HG02970 (cell line): ENCODE measurements around the gene HSPA14.
"Not testable (repeated sequence)": the region's sequence is repeated elsewhere in the genome, so short reads cannot be mapped to it uniquely, and the experiment has no call there.

Experiments used
- ATAC-seq: cut with Tn5 transposase; IDR thresholded peaks from one replicate; pipeline ENCODE4 v1.9.1; 2021; ENCODE audit warnings: mild to moderate bottlenecking, moderate library complexity, moderate number of reproducible peaks; ENCODE audit not compliant: unreplicated experiment, low FRiP score

HSPA14 gene, protein sequence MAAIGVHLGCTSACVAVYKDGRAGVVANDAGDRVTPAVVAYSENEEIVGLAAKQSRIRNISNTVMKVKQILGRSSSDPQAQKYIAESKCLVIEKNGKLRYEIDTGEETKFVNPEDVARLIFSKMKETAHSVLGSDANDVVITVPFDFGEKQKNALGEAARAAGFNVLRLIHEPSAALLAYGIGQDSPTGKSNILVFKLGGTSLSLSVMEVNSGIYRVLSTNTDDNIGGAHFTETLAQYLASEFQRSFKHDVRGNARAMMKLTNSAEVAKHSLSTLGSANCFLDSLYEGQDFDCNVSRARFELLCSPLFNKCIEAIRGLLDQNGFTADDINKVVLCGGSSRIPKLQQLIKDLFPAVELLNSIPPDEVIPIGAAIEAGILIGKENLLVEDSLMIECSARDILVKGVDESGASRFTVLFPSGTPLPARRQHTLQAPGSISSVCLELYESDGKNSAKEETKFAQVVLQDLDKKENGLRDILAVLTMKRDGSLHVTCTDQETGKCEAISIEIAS

DNA sequence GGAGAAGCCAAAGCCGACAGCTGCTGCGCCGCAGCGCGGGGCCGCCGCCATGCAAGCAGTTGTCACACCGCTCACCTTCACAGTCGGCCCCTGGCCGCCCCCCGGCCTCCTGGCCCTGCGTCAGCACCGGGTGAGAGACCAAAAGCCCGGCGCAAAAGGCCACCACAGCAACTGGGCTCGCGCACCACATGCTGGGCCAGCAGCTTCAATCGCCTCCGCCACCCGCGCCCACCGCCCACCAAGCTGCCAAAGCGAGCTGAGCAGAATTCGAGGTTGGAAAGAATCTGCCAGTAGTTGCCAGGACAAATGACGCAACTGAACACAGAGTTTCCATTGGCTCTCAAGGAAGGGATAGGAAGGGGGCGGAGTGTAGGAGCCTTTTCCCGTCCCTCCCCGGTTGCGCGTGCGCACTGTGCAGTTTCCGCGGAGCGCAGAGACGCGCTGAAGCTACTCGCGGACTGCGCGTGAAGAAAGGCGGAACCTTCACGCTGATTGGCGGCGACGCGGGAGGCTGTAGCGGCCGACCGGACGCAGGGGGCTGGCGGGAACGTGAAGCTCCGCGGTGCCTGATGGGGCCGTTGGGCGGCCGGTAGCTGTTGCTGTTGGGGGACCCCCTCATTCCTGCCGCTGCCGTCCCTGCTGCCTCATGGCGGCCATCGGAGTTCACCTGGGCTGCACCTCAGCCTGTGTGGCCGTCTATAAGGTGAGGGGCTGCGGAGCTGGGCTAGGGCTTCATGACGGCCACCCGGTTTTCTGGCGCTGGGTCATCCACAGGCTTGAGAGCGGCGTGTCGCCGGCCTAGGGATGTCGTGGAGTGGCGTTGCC, at the start of gene HSPA14, which contains the start of the genes CDNF and MSANTD7:
Gene HSPA14, plus strand, starts transcription at position 550 of the 825 bp plus-strand sequence. Its CDS starts 97 bp downstream, at position 647.
Gene CDNF, minus strand, starts transcription at position 281 of the 825 bp plus-strand sequence. Its CDS starts 91 bp downstream, at position 190.
Gene MSANTD7, plus strand, starts transcription at position 550 of the 825 bp plus-strand sequence. CDS start 3,979 bp downstream, outside the sequence.
- ATAC-seq, result peak; percentile 94

DNA sequence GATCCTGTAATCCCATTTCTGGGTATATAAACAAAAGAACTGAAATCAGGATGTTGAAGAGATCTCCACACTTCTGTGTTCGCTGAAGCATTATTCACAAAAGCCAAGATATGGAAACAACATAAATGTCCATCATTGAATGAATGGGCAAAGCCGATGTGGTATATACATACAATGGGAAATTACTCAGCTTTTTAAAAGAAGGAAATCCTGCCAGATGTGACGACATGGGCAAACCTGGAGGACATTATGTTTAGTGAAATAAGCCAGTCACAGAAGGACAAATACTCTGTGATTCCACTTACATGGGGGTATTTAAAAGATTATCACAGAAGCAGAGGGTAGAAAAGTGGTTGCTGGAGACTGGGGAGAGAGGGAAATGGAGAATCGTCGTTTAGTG, 39.5 kb upstream of the HSPA14 start:
- no peak for ATAC-seq

DNA sequence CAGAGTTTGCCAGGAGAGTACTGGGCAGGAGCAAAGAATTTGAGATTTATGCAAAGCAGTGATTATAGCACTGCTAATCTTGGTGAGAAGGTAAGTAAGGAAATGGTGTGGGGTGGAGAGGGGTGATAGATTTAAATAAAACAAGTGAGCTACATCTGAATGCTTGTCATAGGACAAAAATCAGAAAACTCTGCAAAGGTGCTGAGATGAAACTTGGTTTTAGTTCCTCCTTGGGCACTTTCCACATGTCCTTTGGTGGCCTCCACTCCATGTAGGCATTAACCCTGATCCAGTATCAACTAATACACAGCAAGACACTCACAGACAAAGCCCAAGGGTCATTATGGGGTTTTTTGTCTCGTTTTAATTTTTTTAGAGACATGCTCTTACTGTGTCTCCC, 37.7 kb upstream of the HSPA14 start:
- no peak for ATAC-seq

DNA sequence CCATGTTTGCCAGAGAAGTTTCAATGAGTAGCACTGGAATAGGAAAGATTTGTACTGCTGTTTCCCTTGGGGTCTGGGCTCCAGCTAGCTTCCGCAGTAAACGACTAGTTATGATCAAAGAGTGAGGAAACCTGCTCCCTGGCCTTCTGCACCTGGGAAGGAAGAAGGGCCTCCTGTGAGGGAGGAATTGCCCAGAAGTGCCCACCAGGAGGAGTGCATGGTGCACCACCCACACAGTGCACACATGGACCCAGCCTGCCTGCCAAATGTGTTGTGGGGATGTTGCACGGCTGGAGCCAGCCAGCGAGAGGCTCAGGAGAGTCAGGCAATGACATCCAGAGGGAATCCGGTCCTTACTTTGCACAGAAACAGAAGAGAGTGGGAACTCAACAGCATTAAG, 36.4 kb upstream of the HSPA14 start:
- ATAC-seq, result no peak

DNA sequence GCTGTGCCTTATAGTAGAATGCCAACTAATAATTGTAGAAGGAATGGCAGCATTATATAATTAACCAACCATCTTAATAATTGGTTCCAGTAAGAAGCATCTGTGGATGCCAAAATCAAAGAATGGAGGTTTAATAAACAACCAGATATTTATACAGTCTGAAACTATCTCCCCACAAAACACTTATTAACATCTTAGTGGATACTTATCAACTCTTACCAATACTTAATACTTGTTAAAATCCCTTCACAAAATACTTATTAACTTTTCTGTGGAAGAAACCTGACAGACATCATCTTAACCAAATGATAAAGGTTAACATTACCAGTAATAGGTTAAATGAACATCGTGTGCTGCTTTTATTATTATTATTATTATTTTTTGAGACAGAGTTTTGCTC, 34.3 kb upstream of the HSPA14 start:
- ATAC-seq, result no peak

DNA sequence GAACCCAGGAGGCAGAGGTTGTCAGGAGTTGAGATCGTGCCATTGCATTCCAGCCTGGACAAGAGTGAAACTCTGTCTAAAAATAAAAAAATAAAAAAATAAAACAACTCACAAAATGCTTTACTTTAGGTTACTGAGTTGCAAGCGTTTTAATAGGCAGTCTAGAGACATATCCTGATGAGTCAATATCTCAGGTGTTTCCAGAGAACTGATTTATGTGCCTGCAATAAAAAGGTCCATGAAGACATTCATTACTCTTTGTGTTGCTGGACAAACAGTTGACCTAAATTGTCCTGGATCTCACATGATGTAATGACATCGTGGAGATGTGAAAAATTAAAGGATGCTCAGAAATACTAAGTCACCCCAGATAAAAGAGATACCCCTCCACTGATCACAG, 31.8 kb upstream of the HSPA14 start:
- ATAC-seq, result no peak

DNA sequence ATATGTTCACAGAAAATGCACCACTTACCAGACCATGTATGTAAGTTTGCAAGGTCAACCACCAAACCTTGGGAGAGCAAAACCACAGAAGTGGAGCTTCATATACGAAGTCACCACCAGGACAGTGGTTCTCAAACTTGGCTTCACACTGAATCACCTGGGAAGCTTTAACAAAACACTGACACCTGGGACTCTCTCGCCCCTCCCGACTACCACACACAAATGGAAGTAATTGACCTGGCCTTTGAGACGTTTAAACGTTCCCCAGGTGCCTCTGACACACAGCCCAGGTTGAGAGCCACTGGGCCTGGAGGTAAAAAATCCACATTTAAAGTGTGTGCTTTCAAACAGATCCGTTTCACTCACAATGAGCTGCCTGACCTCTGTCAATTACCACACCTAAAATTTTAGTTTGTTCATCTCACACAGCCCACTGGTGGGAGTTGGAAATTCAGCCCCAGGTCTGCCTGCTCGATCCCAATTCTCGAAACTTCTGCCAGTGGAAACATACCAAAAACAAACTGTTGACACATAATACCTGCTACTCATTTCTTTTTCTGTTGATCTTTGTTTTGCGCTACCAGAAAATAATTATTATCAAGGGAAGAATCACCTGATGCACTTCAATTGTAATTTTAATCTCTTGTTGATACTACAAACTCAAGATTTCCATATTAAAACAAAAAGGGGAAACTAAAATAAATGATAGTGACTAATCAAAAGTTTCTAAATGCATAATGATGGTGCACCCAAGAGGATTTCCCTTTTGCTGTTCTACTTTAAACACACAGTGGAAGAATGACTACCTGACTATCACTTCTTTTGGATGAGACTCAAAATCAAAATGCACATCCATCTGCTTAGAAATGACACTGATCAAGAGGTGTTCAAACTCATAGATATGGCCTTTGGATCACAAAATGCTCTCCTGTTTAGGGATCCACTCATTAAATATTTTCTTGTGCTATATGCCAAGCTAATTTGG, 26.8 kb upstream of the HSPA14 start:
- ATAC-seq, result no peak

DNA sequence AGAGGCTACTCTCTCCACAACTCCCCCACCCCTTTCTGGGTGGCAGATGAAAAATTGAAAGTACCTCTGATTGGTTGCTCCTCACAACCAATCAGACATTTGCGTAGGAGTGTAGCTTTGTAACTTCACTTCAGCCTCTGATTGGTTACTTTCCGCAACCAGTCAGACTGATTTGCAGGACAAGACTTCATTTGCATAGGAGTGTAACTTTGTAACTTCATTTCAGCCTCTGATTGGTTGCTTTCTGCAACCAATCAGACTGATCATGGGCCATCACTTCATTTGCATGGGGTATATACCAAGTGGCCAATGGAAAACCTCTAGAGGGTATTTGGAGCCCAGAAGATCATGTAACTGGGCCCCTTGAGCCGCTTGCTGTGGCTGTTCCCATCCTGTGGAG, 25.8 kb upstream of the HSPA14 start:
- ATAC-seq, result no peak

DNA sequence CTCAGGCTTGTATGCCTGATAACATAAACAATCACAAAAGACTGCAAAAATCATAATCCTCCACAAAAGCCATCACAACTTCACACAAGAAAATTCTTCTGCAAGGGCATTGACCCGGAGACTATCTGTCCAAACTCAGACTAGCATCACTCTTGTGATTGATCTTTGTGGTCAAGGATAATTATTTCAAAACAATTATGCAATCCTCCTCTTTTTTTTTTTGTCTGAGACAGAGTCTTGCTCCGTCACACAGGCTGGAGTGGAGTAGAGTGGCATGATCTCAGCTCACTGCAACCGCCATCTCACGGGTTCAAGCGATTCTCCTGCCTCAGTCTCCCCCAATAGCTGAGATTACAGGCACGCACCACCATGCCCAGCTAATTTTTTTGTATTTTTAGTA, 22.4 kb upstream of the HSPA14 start:
- ATAC-seq, result no peak

DNA sequence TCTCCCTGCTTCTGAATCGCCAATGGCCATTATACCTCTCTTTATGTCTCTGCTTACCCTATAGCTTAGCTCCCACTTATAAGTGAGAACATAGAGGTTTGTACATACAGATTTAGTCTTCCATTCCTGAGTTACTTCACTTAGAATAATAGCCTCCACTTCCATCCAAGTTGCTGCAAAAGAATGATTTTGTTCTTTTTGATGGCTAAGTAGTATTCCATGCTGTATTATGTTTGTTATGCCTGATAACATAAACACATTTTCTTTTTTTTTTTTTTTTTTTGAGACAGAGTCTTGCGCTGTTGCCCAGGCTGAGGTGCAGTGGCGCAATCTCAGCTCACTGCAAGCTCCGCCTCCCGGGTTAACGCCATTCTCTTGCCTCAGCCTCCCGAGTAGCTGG, 21.4 kb upstream of the HSPA14 start:
- not testable (repeated sequence) for ATAC-seq

DNA sequence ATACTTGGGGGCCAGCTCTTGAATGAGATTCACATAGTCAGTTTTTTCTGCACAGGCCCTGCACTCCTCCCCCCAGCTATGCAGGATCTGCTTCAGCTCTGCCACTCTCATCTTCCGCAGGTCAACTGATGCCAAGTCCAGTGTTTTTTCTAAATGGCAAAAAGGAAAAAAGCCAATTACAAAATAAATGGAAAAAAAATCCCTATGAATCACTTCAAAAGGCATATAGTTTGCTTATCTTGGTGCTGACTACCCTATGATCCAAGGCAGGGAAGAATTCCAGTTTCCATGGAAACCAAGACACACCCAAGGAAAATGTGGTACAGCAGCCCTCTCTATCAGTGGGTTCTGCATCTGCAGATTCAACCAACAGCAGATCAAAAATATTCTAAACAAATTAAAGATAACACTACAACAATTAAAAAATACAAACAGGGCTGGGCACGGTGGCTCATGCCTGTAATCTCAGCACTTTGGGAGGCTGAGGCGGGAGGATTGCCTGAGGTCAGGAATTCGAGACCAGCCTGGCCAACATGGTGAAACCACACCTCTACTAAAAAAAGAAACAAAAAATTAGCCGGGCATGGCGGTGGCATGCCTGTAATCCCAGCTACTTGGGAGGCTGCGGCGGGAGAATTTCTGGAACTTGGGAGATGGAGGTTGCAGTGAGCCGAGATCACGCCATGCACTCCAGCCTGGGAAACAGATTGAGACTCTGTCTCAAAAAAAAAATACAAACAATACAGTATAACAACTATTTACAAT, 17.9 kb upstream of the HSPA14 start:
- no peak for ATAC-seq

DNA sequence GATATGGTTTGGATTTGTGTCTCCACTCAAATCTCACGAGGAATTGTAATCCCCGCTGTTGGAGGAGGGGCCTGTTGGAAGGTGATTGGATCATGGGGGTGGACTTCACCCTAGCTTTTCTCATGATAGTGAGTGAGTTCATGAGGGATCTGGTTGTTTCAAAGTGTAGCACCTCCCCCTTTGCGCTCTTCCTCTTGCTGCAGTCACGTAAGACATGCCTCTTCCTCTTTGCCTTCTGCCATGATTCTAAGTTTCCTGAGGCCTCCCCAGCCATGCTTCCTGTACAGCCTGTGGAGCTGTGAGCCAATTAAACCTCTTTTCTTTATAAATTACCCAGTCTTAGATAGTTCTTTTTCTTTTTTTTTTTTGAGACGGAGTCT, 17.3 kb upstream of the HSPA14 start:
- no peak for ATAC-seq

DNA sequence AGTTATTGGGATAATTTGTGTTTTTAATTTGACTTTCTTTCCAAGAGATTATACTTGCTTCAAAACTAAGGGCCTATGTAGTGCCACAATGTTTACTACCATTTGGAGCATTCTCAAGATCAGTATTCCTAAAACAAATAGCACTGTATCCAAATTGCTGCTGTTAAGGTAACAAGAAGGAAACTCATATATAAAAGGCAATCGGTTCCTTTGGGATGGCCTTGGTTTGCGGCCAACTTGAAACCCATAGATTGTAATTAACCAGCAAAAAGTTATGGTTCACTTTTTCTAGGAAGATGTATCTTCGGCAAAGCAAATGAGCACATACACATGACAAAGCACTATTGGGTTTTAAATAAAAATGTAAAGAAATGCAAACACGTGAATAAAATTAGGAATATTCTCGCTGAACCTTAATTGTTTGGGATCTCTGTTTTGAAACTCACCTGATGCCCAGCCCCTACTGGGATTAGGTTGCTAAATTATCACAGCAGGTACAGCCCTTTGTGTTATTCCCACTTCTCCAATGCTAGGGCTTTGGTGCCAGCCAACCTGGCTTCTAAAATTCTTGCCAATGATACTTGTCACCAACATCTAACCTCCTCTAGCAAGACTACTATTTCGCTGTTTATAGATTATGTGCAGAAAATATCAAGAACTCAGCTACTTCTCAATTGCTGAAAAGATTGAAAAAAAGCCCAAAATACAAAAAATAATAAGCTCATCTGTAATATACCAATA, 16.3 kb upstream of the HSPA14 start:
- ATAC-seq, result no peak

DNA sequence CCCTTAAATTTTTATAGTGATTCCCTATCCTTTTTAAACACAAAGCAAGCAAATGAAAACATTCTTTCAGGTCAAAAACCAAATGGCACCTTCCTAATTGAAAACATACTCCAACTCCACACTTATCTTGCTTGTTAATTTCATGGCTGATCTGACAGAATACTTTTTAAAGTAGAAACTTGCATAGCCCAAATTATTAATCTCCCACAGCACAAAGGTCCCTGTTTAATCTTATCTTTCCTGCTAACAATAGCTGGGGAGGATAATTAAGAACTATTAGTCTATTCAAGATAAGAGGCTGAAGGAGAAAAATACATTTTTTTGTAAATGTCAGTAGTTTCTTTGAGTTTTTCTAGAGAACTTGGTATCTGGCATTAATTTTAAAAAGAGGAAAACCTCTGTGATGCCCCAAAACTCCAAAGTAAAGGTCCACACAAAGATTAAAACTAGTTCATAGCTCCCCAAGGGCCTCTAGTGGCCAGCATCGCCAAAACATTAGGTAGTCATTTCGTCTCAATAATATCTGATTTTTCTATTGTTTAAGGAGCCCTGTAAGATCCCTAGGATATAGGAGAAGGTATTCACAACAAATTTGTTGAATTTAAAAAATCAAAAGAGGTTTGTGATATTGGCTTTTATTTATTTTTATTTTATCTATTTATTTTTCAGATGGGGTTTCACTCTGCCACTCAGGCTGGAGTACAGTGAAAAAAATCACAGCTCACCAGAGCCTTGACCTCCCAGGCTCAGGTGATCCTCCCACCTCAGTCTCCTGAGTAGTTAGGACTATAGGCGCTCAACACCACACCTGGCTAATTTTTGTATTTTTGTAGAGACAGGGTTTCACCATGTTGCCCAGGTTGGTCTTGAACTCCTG, 15.0 kb upstream of the HSPA14 start:
- ATAC-seq, result no peak

DNA sequence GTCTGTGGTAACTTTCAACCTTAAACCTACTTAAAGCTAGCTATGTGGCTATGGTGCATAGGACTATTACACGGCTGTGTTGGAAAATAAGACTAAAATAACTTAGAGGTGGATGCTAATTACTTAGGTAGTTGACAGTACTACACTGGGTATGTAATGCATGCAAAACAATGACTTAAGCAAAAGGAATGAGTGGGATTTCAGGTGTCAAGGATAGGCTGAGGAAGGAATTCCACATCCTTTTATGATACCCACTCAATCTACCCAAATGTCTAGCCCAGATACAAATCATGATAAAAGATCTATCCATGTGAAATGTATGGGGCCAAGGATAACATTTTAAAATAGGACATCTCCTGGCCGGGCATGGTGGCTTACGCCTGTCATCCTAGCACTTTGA, 14.1 kb upstream of the HSPA14 start:
- no peak for ATAC-seq

DNA sequence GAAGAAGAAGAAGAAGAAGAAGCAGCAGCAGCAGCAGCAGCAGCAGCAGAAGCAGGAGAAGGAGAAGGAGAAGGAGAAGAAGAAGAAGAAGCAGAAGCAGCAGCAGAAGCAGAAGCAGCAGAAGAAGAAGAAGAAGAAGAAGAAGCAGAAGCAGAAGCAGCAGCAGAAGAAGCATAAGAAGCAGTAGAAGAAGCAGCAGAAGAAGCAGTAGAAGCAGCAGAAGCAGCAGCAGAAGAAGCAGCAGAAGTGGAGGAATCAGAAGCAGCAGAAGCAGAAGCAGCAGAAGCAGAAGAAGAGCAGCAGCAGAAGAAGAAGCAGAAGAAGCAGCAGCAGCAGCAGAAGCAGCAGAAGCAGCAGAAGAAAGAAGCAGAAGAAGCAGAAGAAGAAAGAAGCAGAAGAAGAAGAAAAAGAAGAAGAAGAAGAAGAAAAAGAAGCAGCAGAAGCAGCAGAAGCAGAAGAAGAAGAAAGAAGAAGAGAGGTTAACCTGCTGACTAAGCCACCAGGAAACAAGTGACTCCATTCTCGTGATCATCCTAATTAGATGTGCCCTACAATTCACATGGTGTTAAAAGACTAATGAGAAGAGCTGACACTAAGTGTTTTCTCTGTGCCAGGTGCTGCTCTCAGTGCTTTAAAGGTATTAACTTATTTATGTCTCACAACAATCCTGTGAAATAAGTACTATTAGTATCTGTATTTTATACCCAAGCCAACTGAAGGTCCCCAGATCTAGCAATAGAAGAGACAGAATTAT, 11.9 kb upstream of the HSPA14 start:
- no peak for ATAC-seq

DNA sequence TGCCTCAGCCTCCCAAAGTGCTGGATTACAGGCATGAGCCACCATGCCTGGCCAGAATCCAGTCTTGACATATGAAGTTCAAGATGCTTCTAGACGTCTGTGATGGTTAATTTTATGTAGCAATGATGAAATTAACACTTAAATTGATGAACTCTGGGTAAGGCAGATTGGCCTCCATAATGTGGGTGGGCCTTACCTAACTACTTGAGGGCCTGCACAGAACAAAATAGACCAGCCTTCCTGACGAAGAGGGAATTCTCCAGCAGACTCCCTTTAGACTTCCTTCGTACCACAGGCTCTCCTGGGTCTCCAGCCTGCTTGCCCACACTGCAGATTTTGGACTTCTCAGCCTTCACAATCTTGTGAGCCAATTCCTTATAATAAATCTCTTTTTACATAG, 5.0 kb upstream of the HSPA14 start:
- no peak for ATAC-seq
